ENCODE measurements around the gene MELTF. TPM values are rescaled to one million over a fixed set of nuclear protein-coding genes. Genes with fewer than 3 reads are reported as not detected.

MELTF gene
- total RNA-seq, 6 experiments from 2014 or later: 1.1 to 3.8 (median 2.5) TPM

- Mint-ChIP-seq H3K4me3 (no peak overlapping the region), H3K27me3 (ENCODE audit: insufficient read depth) (peaks cover 1% of the 10 kb centered on the region; the same call in 1 of the 2 replicates), H3K27ac (no peak overlapping the region), H3K36me3 (ENCODE audit: low read depth) (no peaks in the 10 kb centered on the region), H3K4me1 (ENCODE audit: low read depth) (peaks cover 10% of the 10 kb centered on the region; the same call in 1 of the 2 replicates), H3K9me3 (no peaks in the 10 kb centered on the region)
- no peak for TF ChIP-seq CTCF (IDR thresholded peaks at IDR 0.05)
- DNase-seq: no peak
These were observed 64.4 kb downstream of the MELTF start for GRCh38 chr3:196965112-196965803.

GRCh38 chr3:196963631-196963953 lies 66.0 kb downstream of the MELTF start:
- TF ChIP-seq CTCF (IDR thresholded peaks at IDR 0.05): no peak
- no peaks in the 10 kb centered on the region for H3K36me3 Mint-ChIP-seq (ENCODE audit: low read depth)
- no peak overlapping the region for H3K4me3 Mint-ChIP-seq
- DNase-seq: no peak
- peaks cover 8% of the 10 kb centered on the region; the same call in 1 of the 2 replicates for H3K4me1 Mint-ChIP-seq (ENCODE audit: low read depth)
- no peak overlapping the region for H3K27ac Mint-ChIP-seq
- no peaks in the 10 kb centered on the region for H3K9me3 Mint-ChIP-seq
- H3K27me3 Mint-ChIP-seq (ENCODE audit: insufficient read depth): no peaks in the 10 kb centered on the region

GRCh38 chr3:196962930-196963630 lies 66.5 kb downstream of the MELTF start:
- no peak overlapping the region for H3K4me3 Mint-ChIP-seq
- no peaks in the 10 kb centered on the region for H3K9me3 Mint-ChIP-seq
- no peak overlapping the region for H3K27ac Mint-ChIP-seq
- H3K36me3 Mint-ChIP-seq (ENCODE audit: low read depth): no peaks in the 10 kb centered on the region
- H3K4me1 Mint-ChIP-seq (ENCODE audit: low read depth): peaks cover 7% of the 10 kb centered on the region; the same call in 1 of the 2 replicates
- no peak for DNase-seq
- TF ChIP-seq CTCF (IDR thresholded peaks at IDR 0.05): no peak
- no peaks in the 10 kb centered on the region for H3K27me3 Mint-ChIP-seq (ENCODE audit: insufficient read depth)

- Mint-ChIP-seq H3K27me3 (ENCODE audit: insufficient read depth) (no peaks in the 10 kb centered on the region), H3K9me3 (no peaks in the 10 kb centered on the region)
- no peak for TF ChIP-seq CTCF (IDR thresholded peaks at IDR 0.05)
These were observed 67.3 kb downstream of the MELTF start for GRCh38 chr3:196962108-196962929.

GRCh38 chr3:196954832-196955231 lies 74.8 kb downstream of the MELTF start:
- Mint-ChIP-seq H3K27me3 (ENCODE audit: insufficient read depth) (peaks cover 3% of the 10 kb centered on the region; the same call in 1 of the 2 replicates), H3K27ac (no peak overlapping the region), H3K4me1 (ENCODE audit: low read depth) (no peaks in the 10 kb centered on the region), H3K4me3 (no peak overlapping the region), H3K36me3 (ENCODE audit: low read depth) (no peaks in the 10 kb centered on the region), H3K9me3 (no peaks in the 10 kb centered on the region)
- TF ChIP-seq CTCF (IDR thresholded peaks at IDR 0.05): no peak
- no peak for DNase-seq

More at GRCh38 chr3:196962108-196962929, 67.3 kb downstream of the MELTF start:
- H3K27ac Mint-ChIP-seq: no peak overlapping the region
- H3K36me3 Mint-ChIP-seq (ENCODE audit: low read depth): no peaks in the 10 kb centered on the region
- H3K4me1 Mint-ChIP-seq (ENCODE audit: low read depth): no peaks in the 10 kb centered on the region
- no peak overlapping the region for H3K4me3 Mint-ChIP-seq
- no peak for DNase-seq

Other genes starting within 250 kb of the MELTF start
- 10 to 100 TPM; 25.2 to 33.0 (median 29.1) TPM for gene SENP5, start 161.9 kb downstream of the MELTF start, total RNA-seq (2021; fragmentation: NEBNext Ultra II Directional; extraction: Animal tissue kit (Norgen Biotek cat#: 25700))
- gene NCBP2, start 87.3 kb downstream of the MELTF start, total RNA-seq (2021; fragmentation: NEBNext Ultra II Directional; extraction: Animal tissue kit (Norgen Biotek cat#: 25700)): 10 to 100 TPM; 73.6 to 82.2 (median 76.3) TPM
- 1 to 10 TPM; 2.9 to 4.3 (median 3.7) TPM for gene PIGZ, start 61.0 kb downstream of the MELTF start, total RNA-seq (2021; fragmentation: NEBNext Ultra II Directional; extraction: Animal tissue kit (Norgen Biotek cat#: 25700))